ENCODE measurements around the gene ATP9A.
"Not testable (repeated sequence)": the region's sequence is repeated elsewhere in the genome, so short reads cannot be mapped to it uniquely, and the experiment has no call there.

ATP9A gene

GRCh38 chr20:51691703-51692102, 76.5 kb downstream of the ATP9A start:
- DNase-seq: no peak

DNA sequence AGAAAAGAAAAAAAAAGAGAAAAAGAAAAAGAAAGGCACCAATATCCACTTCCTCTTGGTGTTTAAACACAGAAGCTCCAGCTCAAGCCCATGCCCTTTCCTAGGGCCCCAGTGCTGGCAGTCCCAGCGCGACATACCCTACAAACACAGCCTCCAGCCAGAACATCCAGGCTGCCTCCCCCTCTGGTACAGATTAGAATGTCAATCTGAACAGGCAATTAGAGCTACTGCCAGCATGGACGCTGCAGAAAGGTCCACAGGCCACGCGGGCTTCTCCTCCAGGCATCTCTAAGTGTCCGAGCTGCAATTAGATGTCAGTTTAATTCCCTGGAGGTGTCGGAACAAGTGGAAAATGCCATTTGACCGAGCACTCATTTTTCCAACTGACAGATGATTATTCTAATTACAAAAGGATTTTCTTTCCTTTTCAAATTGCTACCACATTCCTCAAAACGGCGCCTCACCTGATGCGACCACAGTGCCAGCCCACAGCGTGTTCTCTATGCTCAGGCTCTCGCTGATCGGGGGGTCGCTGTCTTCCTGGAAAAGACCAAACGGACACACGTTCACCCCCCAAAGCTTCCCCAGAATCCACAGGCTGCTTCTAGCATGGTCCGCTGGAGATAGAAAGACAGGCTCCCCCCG, 79.5 kb downstream of the ATP9A start:
- no peak for DNase-seq

DNA sequence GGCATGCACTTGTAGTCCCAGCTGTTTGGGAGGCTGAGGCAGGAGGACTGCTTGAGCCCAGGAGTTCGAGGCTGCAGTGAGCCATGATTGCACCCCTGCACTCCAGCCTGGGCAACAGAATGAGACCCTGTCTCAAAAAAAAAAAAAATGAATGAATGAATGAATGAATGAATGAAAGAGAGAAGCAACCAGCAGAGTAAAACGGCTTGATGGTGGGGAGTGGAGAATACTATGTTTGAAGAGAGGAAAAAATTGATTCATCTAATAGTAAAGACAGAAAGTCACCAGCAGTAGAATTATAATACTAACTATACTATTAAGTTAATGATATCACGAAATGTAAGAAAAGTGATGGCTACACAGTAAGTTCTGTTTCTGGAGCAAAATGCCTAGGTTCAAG, 80.6 kb downstream of the ATP9A start:
- DNase-seq: no peak

- DNase-seq: no peak
These were observed 81.1 kb downstream of the ATP9A start for GRCh38 chr20:51687108-51687507.

DNA sequence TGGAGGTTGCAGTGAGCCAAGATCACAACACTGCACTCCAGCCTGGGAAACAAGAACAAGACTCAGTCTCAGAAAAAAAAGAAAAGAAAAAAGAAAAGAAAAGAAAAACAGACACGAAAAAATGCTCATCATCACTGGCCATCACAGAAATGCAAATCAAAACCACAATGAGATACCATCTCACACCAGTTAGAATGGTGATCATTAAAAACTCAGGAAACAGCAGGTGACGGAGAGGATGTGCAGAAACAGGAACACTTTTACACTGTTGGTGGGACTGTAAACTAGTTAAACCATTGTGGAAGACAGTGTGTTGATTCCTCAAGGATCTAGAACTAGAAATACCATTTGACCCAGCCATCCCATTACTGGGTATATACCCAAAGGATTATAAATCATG, 82.7 kb downstream of the ATP9A start:
- DNase-seq: not testable (repeated sequence)

- no peak for DNase-seq
These were observed 88.0 kb downstream of the ATP9A start for GRCh38 chr20:51680067-51680749.

DNA sequence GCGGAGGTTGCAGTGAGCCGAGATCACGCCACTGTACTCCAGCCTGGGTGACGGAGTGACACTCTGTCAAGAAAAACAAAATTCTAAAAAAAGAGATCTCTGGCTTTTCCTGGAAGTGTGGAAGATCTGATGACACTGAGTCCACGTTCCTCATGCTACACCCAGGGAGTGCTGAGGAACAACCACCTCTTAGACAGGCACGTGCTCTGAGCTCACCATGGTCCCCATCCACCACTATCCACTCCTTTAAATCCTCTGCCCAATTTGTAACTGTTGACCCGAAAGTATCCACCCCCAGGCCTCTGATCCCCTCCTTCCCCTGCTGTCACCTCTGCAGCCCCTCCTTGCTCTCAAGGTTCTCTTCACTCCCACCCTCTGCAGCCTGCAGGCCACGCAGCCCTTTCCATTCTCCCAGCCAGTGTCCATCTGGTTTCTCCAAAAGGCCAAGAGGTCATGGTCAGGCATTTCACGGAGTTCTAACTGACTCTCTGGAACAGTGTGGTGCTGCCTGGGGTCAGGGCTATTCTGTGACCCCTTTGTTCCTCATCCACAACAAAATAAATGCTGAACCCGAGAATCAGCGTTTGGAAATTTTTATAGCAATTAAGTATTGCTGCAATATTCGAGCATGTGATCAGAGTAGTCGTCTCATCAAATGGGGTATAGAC, 88.8 kb downstream of the ATP9A start:
- no peak for DNase-seq

- no peak for DNase-seq
These were observed 90.0 kb downstream of the ATP9A start for GRCh38 chr20:51678026-51678697.

DNA sequence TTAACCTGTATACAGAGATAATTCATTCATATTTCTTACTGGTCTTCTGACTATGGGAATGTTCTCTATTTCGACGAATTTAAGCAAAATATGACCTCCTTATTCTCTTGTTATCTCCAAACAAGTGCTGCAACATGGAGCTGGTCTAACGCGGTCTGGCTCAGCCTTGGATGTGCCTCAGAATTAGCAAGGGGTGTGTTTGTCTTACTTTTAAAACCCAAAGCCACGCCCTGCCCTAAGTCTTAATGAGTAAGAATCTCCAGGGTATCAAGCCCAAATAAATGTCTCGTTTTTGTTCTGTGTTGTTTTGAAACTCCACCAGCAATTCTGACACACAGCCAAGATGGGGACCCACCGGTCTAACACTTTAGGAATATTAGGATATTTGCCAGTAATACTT, 99.2 kb downstream of the ATP9A start:
- DNase-seq: no peak

DNA sequence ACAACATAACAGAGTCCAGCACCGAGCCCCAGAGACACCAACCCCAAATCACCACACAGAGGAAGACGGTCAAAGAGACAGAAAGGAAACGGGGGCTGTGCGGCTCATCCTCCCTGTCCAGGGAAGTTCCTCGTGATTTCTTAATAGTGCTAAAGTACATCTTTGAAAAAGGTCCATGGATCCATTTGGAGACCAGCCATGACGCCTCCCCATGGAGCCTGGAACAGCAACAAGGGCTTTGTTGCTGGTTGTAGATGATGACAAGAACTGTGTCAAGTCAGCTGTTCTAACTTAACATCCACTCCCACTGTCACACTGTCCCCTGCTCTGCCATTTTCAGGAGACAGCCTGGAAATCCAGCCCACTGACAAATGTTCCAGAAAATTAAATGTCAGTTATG, 99.7 kb downstream of the ATP9A start:
- no peak for DNase-seq

GRCh38 chr20:51667491-51667890, 100.7 kb downstream of the ATP9A start:
- DNase-seq: no peak

DNA sequence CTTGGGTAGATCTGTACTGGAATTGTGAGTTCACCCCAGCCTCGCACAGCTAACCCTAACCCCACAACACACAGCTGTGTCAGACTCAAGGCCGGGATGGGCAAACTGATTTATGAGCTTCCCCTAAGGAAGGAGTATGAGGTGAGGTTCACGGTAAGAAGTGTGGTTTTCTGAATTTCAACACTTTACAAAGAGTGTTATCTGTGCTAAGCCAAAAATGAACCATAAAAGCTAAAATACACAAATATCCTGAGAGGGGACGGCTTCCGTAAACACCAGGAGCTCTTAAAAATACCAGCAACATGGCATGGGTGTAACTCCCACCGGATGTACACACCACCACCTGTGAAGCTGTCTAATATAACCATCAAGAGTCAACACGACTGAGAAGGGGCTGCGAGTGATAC, 101.2 kb downstream of the ATP9A start:
- DNase-seq: no peak

DNA sequence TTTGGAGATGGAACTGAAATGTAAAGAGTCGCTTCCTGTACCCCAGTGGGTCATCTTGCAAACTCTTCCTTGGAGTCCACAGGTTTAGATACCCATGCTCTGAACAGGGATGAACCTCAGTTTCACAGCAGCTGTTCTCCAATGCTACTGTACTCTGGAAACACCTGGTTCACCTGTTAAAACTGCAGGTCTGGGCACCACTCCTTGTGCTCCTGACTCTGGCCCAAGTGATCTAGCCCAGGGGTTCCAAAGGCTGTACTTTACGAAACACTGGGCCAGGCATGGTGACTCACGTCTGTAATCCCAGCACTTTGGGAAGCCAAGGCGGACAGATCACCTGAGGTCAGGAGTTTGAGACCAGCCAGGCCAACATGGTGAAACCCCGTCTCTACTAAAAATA, 102.1 kb downstream of the ATP9A start:
- DNase-seq: no peak

DNA sequence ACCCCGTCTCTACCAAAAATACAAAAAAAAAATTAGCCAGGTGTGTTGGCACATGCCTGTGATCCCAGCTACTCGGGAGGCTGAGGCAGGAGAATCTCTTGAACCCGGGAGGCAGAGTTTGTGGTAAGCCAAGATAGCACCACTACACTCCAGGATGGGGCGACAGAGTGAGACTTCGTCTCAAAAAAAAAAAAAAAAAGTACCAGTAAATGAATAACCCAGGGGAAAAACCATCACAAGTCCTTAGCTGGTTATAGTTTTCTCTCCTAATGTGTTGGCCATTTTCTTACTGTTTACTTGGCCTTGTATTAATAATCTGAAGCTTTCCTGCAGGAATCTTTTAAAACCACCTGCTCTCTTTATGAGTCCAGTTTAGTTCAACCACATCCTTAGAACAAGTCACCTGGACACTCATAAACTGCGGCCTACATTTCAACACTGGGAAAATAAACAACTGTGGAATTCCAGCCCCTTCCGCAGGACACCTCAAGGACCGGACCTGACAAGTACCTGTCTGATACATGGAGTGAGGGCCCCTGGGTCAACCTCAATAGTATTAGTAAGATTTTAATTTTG, 102.6 kb downstream of the ATP9A start:
- no peak for DNase-seq

DNA sequence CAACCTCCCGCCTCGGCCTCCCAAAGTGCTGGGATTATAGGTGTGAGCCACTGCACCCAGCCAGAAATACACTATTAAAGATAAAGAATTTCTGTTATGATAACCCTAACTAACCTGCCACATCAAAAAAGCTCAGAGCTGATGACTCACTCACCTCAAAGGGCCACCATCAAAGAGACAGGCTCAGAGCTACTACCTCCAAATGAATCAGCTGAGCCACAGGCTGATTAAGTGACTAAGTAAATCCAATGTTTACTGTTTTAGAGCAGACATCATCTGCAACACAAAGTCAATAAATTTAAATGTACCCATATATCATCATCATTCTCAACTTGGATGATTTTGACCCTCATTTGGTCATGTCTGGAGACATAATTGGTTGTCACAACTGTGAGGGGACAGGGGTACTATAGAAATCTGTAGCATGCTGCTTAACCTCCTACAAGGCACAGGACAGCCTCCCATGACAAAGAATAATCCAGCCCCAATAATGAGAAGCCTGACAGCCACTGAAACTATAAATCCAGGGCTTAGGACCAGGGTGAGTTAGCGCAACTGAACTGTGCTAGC, 106.5 kb downstream of the ATP9A start:
- peak; percentile 26 to 34 for DNase-seq

DNA sequence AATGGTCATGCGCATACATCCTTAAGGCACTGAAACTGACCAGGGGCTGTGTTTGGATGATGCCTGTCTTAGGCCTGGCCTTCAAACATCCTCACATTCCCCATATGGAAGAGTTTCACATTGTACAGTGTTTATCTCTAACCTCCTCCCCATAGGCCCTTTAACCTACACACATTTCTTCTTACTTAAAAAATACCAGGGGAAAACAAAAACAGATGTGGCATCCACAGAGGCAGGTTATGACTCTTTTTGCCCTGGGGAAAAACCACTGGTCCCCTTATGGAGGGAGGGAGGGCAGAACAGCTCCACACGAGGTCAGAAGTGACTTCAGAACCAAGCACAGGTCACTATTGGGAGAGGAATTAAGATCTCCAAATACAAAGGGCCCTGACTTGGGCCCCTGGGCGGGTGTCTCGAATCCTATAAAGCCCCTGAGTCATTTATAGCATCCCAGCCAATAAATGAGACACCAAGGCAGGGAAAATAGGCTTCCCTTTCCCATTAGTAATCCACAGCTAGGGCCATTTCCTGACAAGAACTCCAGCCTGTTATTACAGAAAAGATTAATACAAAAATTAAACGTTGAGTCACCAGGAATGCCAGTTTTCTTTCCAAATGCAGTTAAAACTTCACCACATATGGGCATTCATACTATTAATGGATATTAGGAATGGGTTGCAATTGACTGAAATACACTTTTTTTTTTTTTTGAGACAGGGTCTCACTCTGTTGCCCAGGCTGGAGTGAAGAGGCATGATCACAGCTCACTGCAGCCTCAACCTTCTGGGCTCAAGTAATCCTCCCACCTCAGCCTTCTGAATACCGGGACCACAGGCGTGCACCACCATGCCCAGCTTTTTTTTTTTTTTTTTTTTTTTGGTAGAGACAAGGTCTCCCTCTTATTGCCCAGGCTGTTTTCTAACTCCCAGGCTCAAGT, 107.2 kb downstream of the ATP9A start:
- DNase-seq: no peak

- DNase-seq: no peak
These were observed 108.6 kb downstream of the ATP9A start for GRCh38 chr20:51659491-51660050.

DNA sequence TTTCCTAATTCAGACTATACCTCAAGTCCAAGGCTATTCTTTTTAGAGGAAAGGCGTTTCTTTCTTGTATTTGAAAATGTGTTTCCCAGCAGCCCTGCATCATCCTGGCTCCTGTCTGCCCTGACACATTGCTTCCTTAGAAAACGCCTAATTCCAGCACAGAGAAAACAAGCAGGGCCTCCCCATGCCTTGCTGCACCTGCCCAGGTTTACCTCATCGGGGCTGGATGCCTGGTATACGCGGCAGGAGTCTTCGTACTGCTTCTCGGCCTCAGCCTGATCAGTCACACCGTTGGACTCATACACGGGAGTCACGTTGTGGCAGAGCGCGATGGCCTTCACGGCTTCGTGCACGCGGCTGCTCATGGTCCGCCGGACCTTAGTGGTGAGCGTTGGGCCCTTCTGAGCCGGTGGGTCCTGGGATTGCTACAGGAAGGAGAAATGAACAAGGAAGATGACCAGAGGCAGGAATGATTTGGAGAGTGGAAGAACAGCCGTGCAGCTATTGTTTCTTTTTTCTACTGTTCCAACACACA, 111.4 kb downstream of the ATP9A start:
- DNase-seq: no peak

- not testable (repeated sequence) for DNase-seq
These were observed 112.1 kb downstream of the ATP9A start for GRCh38 chr20:51656089-51656488.

DNA sequence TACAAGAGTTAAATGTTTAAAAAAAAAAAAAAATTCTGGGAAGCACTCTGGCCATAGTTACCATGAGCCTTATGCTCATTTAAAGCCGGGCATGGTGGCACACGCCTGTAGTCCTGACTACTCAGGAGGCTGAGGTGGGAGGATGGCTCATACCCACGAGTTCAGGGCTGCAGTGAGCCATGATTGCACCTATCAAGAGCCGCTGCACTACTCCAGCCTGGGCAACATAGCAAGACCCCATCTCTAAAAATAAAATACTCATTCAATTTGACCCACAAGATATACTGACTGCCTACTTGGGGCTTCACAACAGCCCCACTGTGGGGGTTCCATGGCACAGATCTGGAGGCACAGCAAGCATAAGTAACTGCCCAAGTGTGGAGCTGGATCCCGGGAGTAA, 113.7 kb downstream of the ATP9A start:
- no peak for DNase-seq

GRCh38 chr20:51654060-51654459, 114.1 kb downstream of the ATP9A start:
- no peak for DNase-seq

Measured in activated CD4-positive, alpha-beta T cell treated with anti-CD3 and anti-CD28 coated beads, Interleukin-2, amount 50 U/mL, for 4 hours (primary cell).